Liver (tissue), 3 donors: ENCODE data around the gene DNAJA4.
"Not testable (repeated sequence)": the region's sequence is repeated elsewhere in the genome, so short reads cannot be mapped to it uniquely, and the experiment has no call there.

ENCODE experiments used
- ATF3 ChIP-seq: IDR thresholded peaks from 2 replicates; pipeline ENCODE4 v1.6.1; 2016; ENCODE audit warnings: antibody characterized with exemption
- CTCF ChIP-seq: fragments of 150-350 bp; IDR thresholded peaks from 2 replicates; pipeline ENCODE4 v1.5.1; 2017; ENCODE audit warnings: improper control_type of control experiment, low read depth, low read length; ENCODE audit not compliant: missing input control
- EGR1 ChIP-seq, 2 donors: IDR thresholded peaks; 2 replicates each; pipeline ENCODE4 v1.6.1; 2016 to 2018; ENCODE audit warnings: antibody characterized with exemption in 2 of 2, low read depth in 2 of 2
- FOXA1 ChIP-seq: IDR thresholded peaks from 2 replicates; pipeline ENCODE4 v1.6.1; 2016; ENCODE audit warnings: antibody characterized with exemption
- RAD21 ChIP-seq, 2 donors: IDR thresholded peaks; 2 replicates each; pipeline ENCODE4 v1.6.1; 2016; ENCODE audit warnings: antibody characterized with exemption in 2 of 2, mild to moderate bottlenecking in 2 of 2
- REST ChIP-seq: IDR thresholded peaks from 2 replicates; pipeline ENCODE4 v1.6.1; 2016; ENCODE audit warnings: antibody characterized with exemption, mild to moderate bottlenecking
- SP1 ChIP-seq: IDR thresholded peaks from 2 replicates; pipeline ENCODE4 v1.6.1; 2018; ENCODE audit warnings: antibody characterized with exemption, mild to moderate bottlenecking
- TAF1 ChIP-seq: conservative IDR thresholded peaks from 2 replicates; pipeline ENCODE4 v1.6.1; 2016; ENCODE audit warnings: antibody characterized with exemption, mild to moderate bottlenecking
- YY1 ChIP-seq: IDR thresholded peaks from 2 replicates; pipeline ENCODE4 v1.6.1; 2016; ENCODE audit warnings: antibody characterized with exemption, mild to moderate bottlenecking
- TF ChIP-seq, protein P1 (sequence below): IDR thresholded peaks from 2 replicates; pipeline ENCODE4 v1.6.1; 2016; ENCODE audit warnings: antibody characterized with exemption
- TF ChIP-seq, protein P2 (sequence below): IDR thresholded peaks from 2 replicates; pipeline ENCODE4 v1.6.1; 2016; ENCODE audit warnings: antibody characterized with exemption
- donor health status: healthy.
- donor health status: healthy.

GRCh38 chr15:78245392-78245791, 19.0 kb upstream of the DNAJA4 start:
- not testable (repeated sequence) for TF ChIP-seq CTCF; FOXA1; SP1; REST; ATF3; YY1; TAF1; EGR1 (IDR thresholded peaks at IDR 0.05; ENCODE audit: low read depth in 2 of 2); RAD21 (IDR thresholded peaks at IDR 0.05)
- TF ChIP-seq, protein P1, sequence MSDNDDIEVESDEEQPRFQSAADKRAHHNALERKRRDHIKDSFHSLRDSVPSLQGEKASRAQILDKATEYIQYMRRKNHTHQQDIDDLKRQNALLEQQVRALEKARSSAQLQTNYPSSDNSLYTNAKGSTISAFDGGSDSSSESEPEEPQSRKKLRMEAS: not testable (repeated sequence)
- TF ChIP-seq, protein P2, sequence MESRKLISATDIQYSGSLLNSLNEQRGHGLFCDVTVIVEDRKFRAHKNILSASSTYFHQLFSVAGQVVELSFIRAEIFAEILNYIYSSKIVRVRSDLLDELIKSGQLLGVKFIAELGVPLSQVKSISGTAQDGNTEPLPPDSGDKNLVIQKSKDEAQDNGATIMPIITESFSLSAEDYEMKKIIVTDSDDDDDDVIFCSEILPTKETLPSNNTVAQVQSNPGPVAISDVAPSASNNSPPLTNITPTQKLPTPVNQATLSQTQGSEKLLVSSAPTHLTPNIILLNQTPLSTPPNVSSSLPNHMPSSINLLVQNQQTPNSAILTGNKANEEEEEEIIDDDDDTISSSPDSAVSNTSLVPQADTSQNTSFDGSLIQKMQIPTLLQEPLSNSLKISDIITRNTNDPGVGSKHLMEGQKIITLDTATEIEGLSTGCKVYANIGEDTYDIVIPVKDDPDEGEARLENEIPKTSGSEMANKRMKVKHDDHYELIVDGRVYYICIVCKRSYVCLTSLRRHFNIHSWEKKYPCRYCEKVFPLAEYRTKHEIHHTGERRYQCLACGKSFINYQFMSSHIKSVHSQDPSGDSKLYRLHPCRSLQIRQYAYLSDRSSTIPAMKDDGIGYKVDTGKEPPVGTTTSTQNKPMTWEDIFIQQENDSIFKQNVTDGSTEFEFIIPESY: not testable (repeated sequence)
